SK-N-SH treated with all-trans-retinoic acid at 6 μM for 48 hours (cell line): ENCODE results near the gene VRK3.

Source experiments
- ATAC-seq: fragments of 200-7000 bp; cut with Tn5 transposase; 3 replicates; pipeline ENCODE4 v1.9.1; 2020; ENCODE audit warnings: mild to moderate bottlenecking, moderate library complexity
- ARNTL ChIP-seq: fragments of 450-650 bp; formaldehyde crosslinking; IDR thresholded peaks from 2 replicates; pipeline ENCODE4 v1.5.0; 2020; ENCODE audit warnings: low read depth, mild to moderate bottlenecking, moderate library complexity, borderline replicate concordance
- BACH2 ChIP-seq: fragments of 250-450 bp; sonication (Bioruptor Pico); IDR thresholded peaks from 2 replicates; pipeline ENCODE4 v1.9.0; 2021; ENCODE audit warnings: mild to moderate bottlenecking, borderline replicate concordance
- CSDC2 ChIP-seq: fragments of 250-450 bp; sonication (Bioruptor Pico); IDR thresholded peaks from 2 replicates; pipeline ENCODE4 v1.5.0; 2020; ENCODE audit warnings: mild to moderate bottlenecking, moderate library complexity
- CSRNP3 ChIP-seq: fragments of 250-450 bp; sonication (Bioruptor Pico); IDR thresholded peaks from 2 replicates; pipeline ENCODE4 v1.5.1; 2021; ENCODE audit warnings: mild to moderate bottlenecking, moderate library complexity
- ESRRG ChIP-seq: fragments of 250-450 bp; sonication (Bioruptor Pico); IDR thresholded peaks from 2 replicates; pipeline ENCODE4 v1.6.1; 2021; ENCODE audit warnings: mild to moderate bottlenecking
- GLIS3 ChIP-seq: fragments of 250-450 bp; sonication (Bioruptor Pico); IDR thresholded peaks from 2 replicates; pipeline ENCODE4 v1.5.0; 2020; ENCODE audit warnings: mild to moderate bottlenecking, moderate library complexity
- ISL1 ChIP-seq: fragments of 250-450 bp; sonication (Bioruptor Pico); IDR thresholded peaks from 2 replicates; pipeline ENCODE4 v2.1.2; 2022; ENCODE audit warnings: mild to moderate bottlenecking, moderate library complexity
- OSR1 ChIP-seq: fragments of 250-450 bp; sonication (Bioruptor Pico); IDR thresholded peaks from 2 replicates; pipeline ENCODE4 v1.8.0; 2022; ENCODE audit warnings: moderate library complexity, mild to moderate bottlenecking, inconsistent platforms
- PATZ1 ChIP-seq: fragments of 250-450 bp; sonication (Bioruptor Pico); IDR thresholded peaks from 2 replicates; pipeline ENCODE4 v1.8.0; 2020; ENCODE audit warnings: mild to moderate bottlenecking, moderate library complexity, borderline replicate concordance
- POU6F1 ChIP-seq: fragments of 250-450 bp; sonication (Bioruptor Pico); IDR thresholded peaks from 2 replicates; pipeline ENCODE4 v1.8.0; 2021; ENCODE audit warnings: low read depth, mild to moderate bottlenecking, moderate library complexity, borderline replicate concordance
- RARB ChIP-seq: fragments of 250-450 bp; sonication (Bioruptor Pico); IDR thresholded peaks from 2 replicates; pipeline ENCODE4 v1.8.0; 2021; ENCODE audit warnings: mild to moderate bottlenecking, moderate library complexity
- SNAI2 ChIP-seq: fragments of 250-450 bp; sonication (Bioruptor Pico); IDR thresholded peaks from 2 replicates; pipeline ENCODE4 v1.5.0; 2020; ENCODE audit warnings: mild to moderate bottlenecking, moderate library complexity
- TCF4 ChIP-seq: fragments of 250-450 bp; sonication (Bioruptor Pico); IDR thresholded peaks from 2 replicates; pipeline ENCODE4 v1.8.0; 2021; ENCODE audit warnings: mild to moderate bottlenecking, moderate library complexity, borderline replicate concordance
- TOX ChIP-seq: fragments of 250-450 bp; sonication (Bioruptor Pico); IDR thresholded peaks from 2 replicates; pipeline ENCODE4 v1.8.0; 2021; ENCODE audit warnings: mild to moderate bottlenecking, moderate library complexity, borderline replicate concordance
- TSHZ2 ChIP-seq: fragments of 250-450 bp; sonication (Bioruptor Pico); IDR thresholded peaks from 2 replicates; pipeline ENCODE4 v1.5.0; 2020; ENCODE audit warnings: mild to moderate bottlenecking, moderate library complexity
- ZC3H10 ChIP-seq: fragments of 250-450 bp; sonication (Bioruptor Pico); IDR thresholded peaks from 2 replicates; pipeline ENCODE4 v1.5.1; 2021; ENCODE audit warnings: mild to moderate bottlenecking, moderate library complexity
- ZNF565 ChIP-seq: fragments of 450-650 bp; formaldehyde crosslinking; conservative IDR thresholded peaks from 2 replicates; pipeline ENCODE4 v1.5.0; 2020; ENCODE audit warnings: low read depth, mild to moderate bottlenecking, moderate library complexity
- ZNF70 ChIP-seq: fragments of 450-650 bp; formaldehyde crosslinking; IDR thresholded peaks from 2 replicates; pipeline ENCODE4 v1.5.0; 2020; ENCODE audit warnings: mild to moderate bottlenecking, moderate library complexity

Gene VRK3

GRCh38 chr19:49954933-49955332 is 70.2 kb downstream of the VRK3 start (continued):
- TF ChIP-seq TOX (CRISPR knock-in tag), result no peak
- TF ChIP-seq CSDC2, result no peak
- no peak for TF ChIP-seq OSR1 (CRISPR knock-in tag)
- TF ChIP-seq SNAI2 (CRISPR knock-in tag), result no peak

DNA sequence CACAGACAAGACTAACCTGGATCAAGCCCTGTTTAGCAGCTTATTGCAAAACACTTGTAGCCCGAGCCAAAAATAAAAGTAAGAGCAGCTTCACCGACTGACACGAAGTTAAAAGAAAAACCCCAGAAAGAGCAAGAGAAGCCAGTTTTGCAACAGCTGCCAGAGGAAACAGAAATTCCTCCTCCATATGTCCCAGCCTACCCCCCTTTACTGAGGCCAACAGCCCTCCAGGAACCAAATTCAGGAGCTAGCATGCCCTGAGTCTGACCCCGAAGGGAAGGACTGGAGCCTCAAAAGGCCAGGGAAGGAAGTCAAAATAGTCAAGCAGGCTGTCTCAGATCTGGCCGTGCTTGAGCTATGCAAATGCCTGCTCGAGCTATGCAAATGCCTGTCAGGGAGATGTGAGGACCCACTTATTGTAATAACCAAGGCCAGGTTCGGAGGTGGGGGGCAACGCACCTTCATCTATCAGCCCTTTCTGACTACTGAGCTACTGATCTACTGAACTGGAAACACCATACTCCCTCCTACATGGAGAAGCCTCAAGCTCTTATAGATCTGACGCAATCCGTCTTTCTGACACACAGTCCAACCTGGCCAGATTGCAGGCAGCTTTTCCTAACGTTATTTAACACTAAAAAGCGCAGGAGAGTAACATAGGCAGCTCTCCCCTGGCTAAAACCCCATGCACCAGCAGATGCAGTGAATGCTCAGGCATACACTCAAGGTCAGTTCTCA is 70.9 kb downstream of the VRK3 start:
- no peak for ATAC-seq
- TF ChIP-seq ESRRG (CRISPR knock-in tag) (no peak), RARB (CRISPR knock-in tag) (no peak), POU6F1 (no peak), OSR1 (CRISPR knock-in tag) (no peak), ARNTL (CRISPR knock-in tag) (no peak), TSHZ2 (no peak), ZNF565 (CRISPR knock-in tag) (no peak), ZNF70 (CRISPR knock-in tag) (no peak), ZC3H10 (CRISPR knock-in tag) (no peak), TOX (CRISPR knock-in tag) (no peak), BACH2 (CRISPR knock-in tag) (no peak), CSDC2 (no peak), PATZ1 (CRISPR knock-in tag) (no peak), ISL1 (CRISPR knock-in tag) (no peak), GLIS3 (no peak), SNAI2 (CRISPR knock-in tag) (no peak), TCF4 (CRISPR knock-in tag) (no peak), CSRNP3 (CRISPR knock-in tag) (no peak)

DNA sequence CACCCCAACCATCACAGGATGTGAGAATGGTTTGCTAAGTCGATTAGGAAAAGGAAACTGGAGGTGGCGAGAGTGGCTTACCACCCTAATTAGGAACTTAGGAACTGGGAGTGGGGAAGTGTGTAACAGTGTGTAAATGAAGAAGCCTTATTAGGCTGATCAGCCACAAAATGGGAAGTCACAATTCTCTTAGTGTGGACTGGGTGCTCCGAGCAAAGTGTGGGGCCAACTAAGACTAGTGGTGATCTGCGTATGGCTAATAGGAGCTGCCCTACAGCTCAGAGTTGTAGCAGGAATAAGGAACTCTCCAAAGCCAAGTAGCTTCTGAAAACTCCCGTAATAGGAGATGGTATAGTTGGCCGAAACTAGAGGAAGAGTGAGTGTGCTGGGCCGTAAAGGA is 71.8 kb downstream of the VRK3 start:
- ATAC-seq, result no peak
- TF ChIP-seq TSHZ2 (no peak), SNAI2 (CRISPR knock-in tag) (no peak), ZNF565 (CRISPR knock-in tag) (no peak), OSR1 (CRISPR knock-in tag) (no peak), GLIS3 (no peak)
